A673 (cell line): ENCODE measurements around the gene ODAD3. TPM values are rescaled to one million over a fixed set of nuclear protein-coding genes. Genes with fewer than 3 reads are reported as not detected.

ENCODE experiments used
- BruUV-seq: library from RNA; stranded (reverse); fragments of 400-500 nt; replicated peaks from 2 replicates; lab custom pipeline; 2021; lab: Mats Ljungman, UMichigan
- CTCF ChIA-PET: fragments of 300-600 bp; sonication (Branson Sonifier 250); formaldehyde crosslinking; loops from one replicate; lab custom pipeline; 2022; ENCODE audit warnings: antibody characterized with exemption; lab: Charles Lee
- POLR2A ChIA-PET: fragments of 300-600 bp; sonication (Branson Sonifier 250); formaldehyde crosslinking; loops from one replicate; lab custom pipeline; 2022; ENCODE audit warnings: antibody characterized with exemption; ENCODE audit not compliant: low non-redundant PET; lab: Charles Lee
- DNase-seq: peaks from one replicate; pipeline ENCODE4 v3.0.0-alpha.2; 2015; ENCODE audit warnings: low spot score
- H3K27ac ChIP-seq: fragments of 200-600 bp; sonication (generic); 2 replicates; pipeline ENCODE4 v1.5.1; 2016; ENCODE audit warnings: mixed run types, low read depth, mild to moderate bottlenecking, mixed read lengths, antibody characterized with exemption, low read length; ENCODE audit not compliant: poor library complexity, severe bottlenecking
- H3K27me3 ChIP-seq: fragments of 200-600 bp; sonication (generic); replicated peaks from 2 replicates; pipeline ENCODE4 v1.6.1; 2017; ENCODE audit warnings: mixed run types, low read depth, mild to moderate bottlenecking, mixed read lengths, antibody characterized with exemption, low read length; ENCODE audit not compliant: insufficient read depth, poor library complexity
- H3K36me3 ChIP-seq: fragments of 200-600 bp; sonication (generic); 2 replicates; pipeline ENCODE4 v1.6.1; 2016; ENCODE audit warnings: mixed run types, mild to moderate bottlenecking, mixed read lengths, antibody characterized with exemption, low read length; ENCODE audit not compliant: insufficient read depth, poor library complexity, severe bottlenecking
- H3K4me1 ChIP-seq: fragments of 200-600 bp; sonication (generic); 2 replicates; pipeline ENCODE4 v1.6.1; 2017; ENCODE audit warnings: mixed run types, mild to moderate bottlenecking, mixed read lengths, antibody characterized with exemption, low read length; ENCODE audit not compliant: insufficient read depth, poor library complexity, severe bottlenecking
- H3K4me3 ChIP-seq: fragments of 200-600 bp; sonication (generic); 2 replicates; pipeline ENCODE4 v1.5.1; 2016; ENCODE audit warnings: low read depth, mixed run types, mild to moderate bottlenecking, mixed read lengths, low read length; ENCODE audit not compliant: poor library complexity, severe bottlenecking
- H3K9me3 ChIP-seq: fragments of 200-600 bp; sonication (generic); 2 replicates; pipeline ENCODE4 v1.6.1; 2016; ENCODE audit warnings: mixed run types, low read depth, mild to moderate bottlenecking, mixed read lengths, antibody characterized with exemption, low read length; ENCODE audit not compliant: poor library complexity, severe bottlenecking
- CTCF ChIP-seq: fragments of 300-800, 200-600 bp; sonication (generic); conservative IDR thresholded peaks from 2 replicates; pipeline ENCODE4 v1.5.1; 2017; ENCODE audit warnings: low read depth, mild to moderate bottlenecking, antibody characterized with exemption, low read length, moderate library complexity, mixed read lengths
- EZH2 ChIP-seq: fragments of 200-600 bp; sonication (generic); IDR thresholded peaks from 2 replicates; pipeline ENCODE4 v1.6.1; 2017; ENCODE audit warnings: borderline replicate concordance, low read depth, mild to moderate bottlenecking, mixed read lengths, antibody characterized with exemption, low read length; ENCODE audit not compliant: poor library complexity, severe bottlenecking
- intact Hi-C: fragments of 100-400 bp; cut with micrococcal nuclease; formaldehyde crosslinking; loops from one replicate; pipeline ENCODE4 v1.10.0; 2022; ENCODE audit not compliant: unreplicated experiment
- total RNA-seq: library from RNA; stranded (reverse); gene quantifications from 2 replicates; pipeline ENCODE4 v1.2.3, GENCODE V29; 2021

Gene ODAD3
- total RNA-seq, 1 experiment from 2014 or later = 0.39 TPM

- Histone ChIP-seq H3K9me3 (no peaks in the 10 kb centered on the region), H3K36me3 (no peaks in the 10 kb centered on the region), H3K27ac (peak overlapping the region; percentile 55), H3K27me3 (peaks cover 21% of the 10 kb centered on the region), H3K4me1 (peaks cover 21% of the 10 kb centered on the region), H3K4me3 (peak overlapping the region; percentile 44)
- intact Hi-C loops = loop anchor here (1.0 to 2.0 kb wide), 3 partner anchors 104 to 344 kb away; no protein-coding TSS in a partner anchor
- TF ChIP-seq EZH2 (no peak), CTCF (peak; percentile 86)
- ChIA-PET POLR2A (no interaction called here), CTCF (interaction anchor here (0.6 to 1.6 kb wide), 11 partner anchors 31 to 541 kb away, joined by 3 to 10 read pairs (median 4); no protein-coding TSS in a partner anchor)
- DNase-seq = peak; percentile 92
- BruUV-seq = no TSS peak
Observed at GRCh38 chr19:11482384-11483050, 47.6 kb upstream of the ODAD3 start.

- H3K4me3 ChIP-seq = peak overlapping the region; percentile 44
- ChIA-PET POLR2A (no interaction called here), CTCF (interaction anchor here (0.6 to 1.6 kb wide), 8 partner anchors 99 to 540 kb away, joined by 3 to 10 read pairs (median 4); no protein-coding TSS in a partner anchor)
- H3K36me3 ChIP-seq = no peaks in the 10 kb centered on the region
- H3K9me3 ChIP-seq = no peaks in the 10 kb centered on the region
- peak; percentile 98 for DNase-seq
- H3K27ac ChIP-seq = peak overlapping the region; percentile 55
- TF ChIP-seq EZH2 = no peak
- TF ChIP-seq CTCF = no peak
- peaks cover 21% of the 10 kb centered on the region for H3K27me3 ChIP-seq
- BruUV-seq = no TSS peak
- intact Hi-C loops = loop anchor here (1.0 to 2.0 kb wide), 3 partner anchors 103 to 343 kb away; no protein-coding TSS in a partner anchor
- peaks cover 21% of the 10 kb centered on the region for H3K4me1 ChIP-seq
Observed at GRCh38 chr19:11481534-11482383, 46.8 kb upstream of the ODAD3 start.

- Histone ChIP-seq H3K4me3 (peak within 1 kb of the TSS; percentile 44), H3K27ac (no peak within 1 kb of the TSS)
- CTCF ChIA-PET = interaction anchor here (1.2 to 1.5 kb wide), 2 partner anchors 98 to 187 kb away, joined by 3 to 5 read pairs; no protein-coding TSS in a partner anchor
Observed at GRCh38 chr19:11480715-11481533, 46.0 kb upstream of the ODAD3 start, which contains the start of gene ELAVL3. TSS of gene ELAVL3 (minus strand) at chr19:11481046. CDS start at chr19:11480608, 438 bp downstream.

More at GRCh38 chr19:11480715-11481533, 46.0 kb upstream of the ODAD3 start, which contains the start of gene ELAVL3:
- Histone ChIP-seq H3K36me3 (no peaks in the 10 kb centered on the region), H3K4me1 (peaks cover 21% of the 10 kb centered on the region), H3K27me3 (peaks cover 21% of the 10 kb centered on the region), H3K9me3 (no peaks in the 10 kb centered on the region)
- intact Hi-C loops = no loop called here
- POLR2A ChIA-PET = interaction anchor here (0.6 kb wide), 1 partner anchor 31 kb away, joined by 4 read pairs; no protein-coding TSS in a partner anchor
- TF ChIP-seq CTCF (no peak), EZH2 (peak; percentile 46)
- peak; percentile 55 for DNase-seq
- no TSS peak for BruUV-seq
